ENCODE measurements around the gene LRCH4. TPM values are rescaled to one million over a fixed set of nuclear protein-coding genes. Genes with fewer than 3 reads are reported as not detected.
"Not testable (repeated sequence)": the region's sequence is repeated elsewhere in the genome, so short reads cannot be mapped to it uniquely, and the experiment has no call there.

Gene LRCH4
- total RNA-seq, 1 experiment from 2014 or later, result 17.0 TPM

DNA sequence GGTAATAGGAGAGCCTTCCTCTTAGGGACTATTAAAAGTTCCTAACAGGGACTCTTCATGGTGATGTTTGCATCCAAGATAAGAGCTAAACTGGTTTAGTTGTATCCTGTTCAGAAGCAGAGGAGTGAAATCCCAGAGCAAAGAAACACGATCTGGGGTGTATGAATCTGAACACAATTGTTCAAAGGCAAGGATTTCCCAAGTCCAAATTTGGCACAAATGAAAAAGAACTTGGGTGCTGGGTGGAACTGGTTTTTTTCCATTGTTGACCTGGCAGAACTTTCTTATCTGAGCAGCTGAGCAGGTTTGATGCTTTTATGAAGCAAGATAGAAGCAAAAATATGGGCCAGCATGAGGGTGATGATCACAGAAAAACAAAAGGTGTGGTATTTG, 41.0 kb downstream of the LRCH4 start:
- H3K4me1 ChIP-seq (replicated peaks), result peaks cover 48% of the 10 kb centered on the region
- no peaks in the 10 kb centered on the region for H3K9me3 ChIP-seq (replicated peaks)
- DNase-seq (ENCODE audit: low read depth in 1 of 2, low spot score in 2 of 2), result no peak
- peaks cover 15% of the 10 kb centered on the region for H3K36me3 ChIP-seq
- peak overlapping the region; percentile 72 for H3K27ac ChIP-seq
- H3K4me3 ChIP-seq, result no peak overlapping the region
- H3K27me3 ChIP-seq (replicated peaks), result no peaks in the 10 kb centered on the region

DNA sequence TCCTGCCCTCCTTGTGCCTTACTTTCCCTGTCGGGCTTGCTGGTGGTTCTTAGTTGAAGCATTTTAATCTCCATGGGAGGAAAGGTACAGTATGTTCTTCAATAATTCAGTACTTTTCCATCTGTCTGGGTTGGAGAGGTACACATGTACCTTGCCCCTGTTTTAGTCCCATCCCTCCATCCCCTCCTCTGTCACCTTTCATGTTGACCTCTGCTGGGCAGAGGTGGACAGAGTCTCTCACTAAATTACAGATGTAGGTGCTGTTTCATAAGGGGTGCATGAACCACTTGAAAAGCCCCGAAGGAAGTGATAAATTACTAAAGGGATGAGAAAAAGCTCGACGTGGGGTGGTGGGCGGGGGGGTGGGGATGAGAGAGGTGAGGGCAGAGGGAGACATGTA, 41.5 kb downstream of the LRCH4 start:
- no peaks in the 10 kb centered on the region for H3K9me3 ChIP-seq (replicated peaks)
- no peak overlapping the region for H3K27ac ChIP-seq
- H3K36me3 ChIP-seq, result peaks cover 9% of the 10 kb centered on the region
- no peaks in the 10 kb centered on the region for H3K27me3 ChIP-seq (replicated peaks)
- peaks cover 48% of the 10 kb centered on the region for H3K4me1 ChIP-seq (replicated peaks)
- DNase-seq (ENCODE audit: low read depth in 1 of 2, low spot score in 2 of 2), result no peak
- H3K4me3 ChIP-seq, result no peak overlapping the region

DNA sequence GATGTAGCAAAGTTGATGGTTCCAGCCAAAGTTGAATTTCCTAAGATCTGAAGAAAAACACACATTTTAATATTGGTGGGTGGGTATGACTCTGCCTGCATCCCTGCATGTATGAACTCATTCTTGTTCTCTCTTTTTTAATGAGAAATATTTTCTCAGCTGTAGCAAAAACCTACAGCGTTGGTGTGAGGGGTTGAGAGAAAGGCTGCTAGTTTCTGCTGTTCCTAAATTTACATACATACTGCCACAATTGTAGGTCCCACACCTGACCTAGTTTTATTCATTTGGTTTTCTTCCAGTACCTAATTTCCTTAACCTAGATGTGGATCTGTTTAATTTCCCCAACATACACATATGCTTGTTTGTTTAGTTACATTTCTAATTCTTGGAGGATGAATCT, 42.3 kb downstream of the LRCH4 start:
- Histone ChIP-seq H3K36me3 (peaks cover 4% of the 10 kb centered on the region; the same call in 1 of the 2 replicates), H3K9me3 (replicated peaks) (no peaks in the 10 kb centered on the region), H3K27ac (no peak overlapping the region), H3K4me1 (replicated peaks) (peaks cover 47% of the 10 kb centered on the region), H3K4me3 (no peak overlapping the region), H3K27me3 (replicated peaks) (no peaks in the 10 kb centered on the region)
- DNase-seq (ENCODE audit: low read depth in 1 of 2, low spot score in 2 of 2), result no peak

DNA sequence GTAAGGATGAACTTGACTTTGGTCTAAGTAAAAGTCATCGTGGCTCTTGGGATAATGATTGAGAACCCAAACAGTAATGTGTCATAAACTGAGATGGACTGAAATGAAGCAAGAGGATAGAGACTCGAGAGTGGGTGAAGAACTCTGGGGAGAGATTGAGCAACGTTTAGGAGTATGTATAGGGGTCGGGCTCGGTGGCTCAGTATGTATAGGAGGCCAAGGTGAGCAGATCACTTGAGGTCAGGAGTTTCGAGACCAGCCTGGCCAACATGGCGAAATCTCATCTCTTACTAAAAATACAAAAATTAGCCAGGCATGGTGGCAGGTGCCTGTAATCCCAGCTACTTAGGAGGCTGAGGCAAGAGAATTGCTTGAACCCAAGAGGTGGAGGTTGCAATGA, 44.6 kb downstream of the LRCH4 start:
- not testable (repeated sequence) for H3K27ac ChIP-seq; H3K9me3 ChIP-seq (replicated peaks); H3K4me3 ChIP-seq; DNase-seq (ENCODE audit: low read depth in 1 of 2, low spot score in 2 of 2); H3K36me3 ChIP-seq; H3K27me3 ChIP-seq (replicated peaks)
- H3K4me1 ChIP-seq (replicated peaks), result peaks cover 36% of the 10 kb centered on the region

DNA sequence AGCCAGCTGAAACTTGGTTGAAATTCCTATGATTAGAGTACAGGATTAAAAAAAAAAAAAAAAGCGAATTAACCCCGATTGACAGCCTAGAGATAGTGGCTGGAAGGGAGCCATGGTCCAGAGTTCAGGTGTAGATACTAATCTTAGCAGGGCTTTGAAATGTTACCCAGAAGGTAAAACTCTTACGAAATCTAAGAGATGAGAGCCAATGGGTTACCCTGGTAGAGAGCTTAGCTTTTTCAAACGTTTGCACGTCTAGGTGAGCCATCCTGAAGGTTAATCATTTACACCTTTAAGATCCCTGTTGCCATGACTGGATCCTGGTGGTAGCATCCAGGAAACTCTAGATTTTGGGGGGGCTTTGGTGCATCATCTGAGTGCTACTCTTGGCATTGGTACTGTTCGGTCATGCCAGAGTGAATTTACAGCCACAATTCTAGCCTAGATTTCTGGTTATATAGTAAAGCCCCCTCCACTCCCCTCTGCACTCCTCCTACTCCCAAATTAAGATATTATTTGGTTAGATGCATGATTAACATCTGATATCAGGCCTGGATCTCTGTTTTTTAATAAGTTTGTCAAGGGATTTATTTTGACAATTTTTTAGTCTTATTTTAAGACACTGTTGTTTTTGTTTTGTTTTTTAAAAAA, 45.7 kb downstream of the LRCH4 start:
- DNase-seq (ENCODE audit: low read depth in 1 of 2, low spot score in 2 of 2), result no peak
- no peaks in the 10 kb centered on the region for H3K36me3 ChIP-seq
- no peaks in the 10 kb centered on the region for H3K9me3 ChIP-seq (replicated peaks)
- H3K27me3 ChIP-seq (replicated peaks), result no peaks in the 10 kb centered on the region
- peak overlapping the region; percentile 64 for H3K4me3 ChIP-seq
- H3K27ac ChIP-seq, result no peak overlapping the region
- H3K4me1 ChIP-seq (replicated peaks), result peaks cover 25% of the 10 kb centered on the region

DNA sequence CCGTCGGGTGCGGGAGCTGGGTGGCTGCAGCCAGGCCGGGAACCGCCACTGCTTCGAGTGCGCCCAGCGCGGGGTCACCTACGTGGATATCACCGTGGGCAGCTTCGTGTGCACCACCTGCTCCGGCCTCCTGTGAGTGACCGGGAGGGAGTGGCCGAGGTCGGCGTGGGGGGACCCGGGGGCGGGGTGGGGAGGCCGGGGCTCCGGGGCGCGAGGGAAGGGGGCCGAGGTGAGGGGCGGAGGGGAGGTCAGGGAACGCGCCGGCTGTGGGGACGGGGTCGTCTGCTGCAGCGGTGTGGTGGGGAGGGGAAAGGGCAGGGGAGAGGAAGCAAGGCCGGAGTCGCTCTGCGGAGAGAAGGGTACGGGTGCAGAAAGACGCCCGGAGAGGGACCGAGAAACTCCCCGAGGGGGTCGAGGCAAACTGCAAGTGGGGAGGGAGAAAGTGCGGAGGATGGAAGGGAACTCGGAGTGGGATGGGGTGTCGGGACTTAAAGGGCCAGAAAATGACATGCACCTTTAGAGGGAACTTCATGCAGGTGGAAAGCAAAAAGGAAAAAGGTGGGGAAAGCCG, 46.4 kb downstream of the LRCH4 start:
- no peak overlapping the region for H3K27ac ChIP-seq
- peaks cover 19% of the 10 kb centered on the region; the same call in 1 of the 2 replicates for H3K4me1 ChIP-seq (replicated peaks)
- no peaks in the 10 kb centered on the region for H3K9me3 ChIP-seq (replicated peaks)
- H3K36me3 ChIP-seq, result no peaks in the 10 kb centered on the region
- no peak for DNase-seq (ENCODE audit: low read depth in 1 of 2, low spot score in 2 of 2)
- H3K27me3 ChIP-seq (replicated peaks), result no peaks in the 10 kb centered on the region
- H3K4me3 ChIP-seq, result peak overlapping the region; percentile 64

DNA sequence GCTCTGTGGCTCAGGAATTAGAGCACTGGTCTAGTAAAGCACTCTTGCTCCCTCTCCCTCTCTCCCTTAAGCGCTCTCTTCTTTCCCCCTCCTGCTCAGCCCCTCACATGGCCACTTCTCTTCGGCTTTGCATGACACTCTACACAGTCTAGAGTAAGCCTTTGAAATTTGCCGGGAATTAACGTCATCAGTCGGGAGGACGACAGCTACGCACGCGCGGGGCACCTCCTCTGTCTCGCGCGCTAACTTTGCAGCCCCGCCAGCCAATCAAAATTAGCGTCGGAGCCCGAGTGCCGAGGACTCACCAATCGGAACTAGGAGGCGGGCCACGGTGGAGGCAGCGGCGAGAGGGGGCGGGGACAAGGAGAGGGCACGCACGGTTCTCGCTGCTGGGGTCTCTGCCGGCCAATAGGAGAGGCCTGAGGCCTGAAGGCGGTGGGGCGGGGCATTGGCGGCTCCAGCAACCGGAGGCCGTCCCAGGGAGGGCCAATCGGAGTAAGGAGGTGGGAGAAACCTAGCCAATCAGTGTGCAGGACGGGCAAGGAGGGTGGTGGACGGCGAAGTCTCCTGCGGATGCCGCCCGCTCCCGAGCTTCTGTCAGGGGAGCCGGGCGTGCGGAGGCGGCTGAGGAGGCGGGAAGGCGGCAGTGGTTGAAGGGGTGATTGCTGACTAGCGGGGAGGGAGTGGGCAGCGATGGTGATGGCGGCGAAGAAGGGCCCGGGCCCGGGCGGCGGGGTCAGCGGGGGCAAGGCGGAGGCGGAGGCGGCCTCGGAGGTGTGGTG, 47.1 kb downstream of the LRCH4 start, which contains the start of gene AGFG2:
Gene AGFG2 (plus strand): TSS at position 550 of the 782 bp plus-strand sequence. CDS start 144 bp downstream, at position 694.
- DNase-seq (ENCODE audit: low read depth in 1 of 2, low spot score in 2 of 2), result peak; percentile 100
- no peaks in the 10 kb centered on the region for H3K36me3 ChIP-seq
- peak within 1 kb of the TSS; percentile 23 for H3K27ac ChIP-seq
- H3K9me3 ChIP-seq (replicated peaks), result no peaks in the 10 kb centered on the region
- peak within 1 kb of the TSS; percentile 64 for H3K4me3 ChIP-seq
- H3K27me3 ChIP-seq (replicated peaks), result no peaks in the 10 kb centered on the region
- peaks cover 14% of the 10 kb centered on the region; the same call in 1 of the 2 replicates for H3K4me1 ChIP-seq (replicated peaks)

DNA sequence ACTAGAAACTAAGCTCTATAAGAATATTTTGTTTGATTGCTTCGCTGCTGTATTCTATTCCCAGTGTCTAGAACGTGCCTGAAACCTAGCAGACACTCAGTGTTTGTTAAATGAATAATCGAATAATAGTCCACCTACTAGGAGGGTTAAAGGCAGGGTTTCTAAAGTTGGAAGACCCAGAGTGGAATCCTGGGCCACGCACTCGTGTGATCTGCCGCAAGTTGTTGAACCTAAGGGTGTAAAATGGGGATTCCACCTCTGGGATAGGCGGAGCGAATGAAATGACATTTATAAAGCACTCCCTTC, 47.6 kb downstream of the LRCH4 start:
- no peaks in the 10 kb centered on the region for H3K9me3 ChIP-seq (replicated peaks)
- H3K27me3 ChIP-seq (replicated peaks), result no peaks in the 10 kb centered on the region
- peaks cover 10% of the 10 kb centered on the region; the same call in 1 of the 2 replicates for H3K4me1 ChIP-seq (replicated peaks)
- DNase-seq (ENCODE audit: low read depth in 1 of 2, low spot score in 2 of 2), result no peak
- no peaks in the 10 kb centered on the region for H3K36me3 ChIP-seq
- peak overlapping the region; percentile 28 for H3K4me3 ChIP-seq
- H3K27ac ChIP-seq, result peak overlapping the region; percentile 23

DNA sequence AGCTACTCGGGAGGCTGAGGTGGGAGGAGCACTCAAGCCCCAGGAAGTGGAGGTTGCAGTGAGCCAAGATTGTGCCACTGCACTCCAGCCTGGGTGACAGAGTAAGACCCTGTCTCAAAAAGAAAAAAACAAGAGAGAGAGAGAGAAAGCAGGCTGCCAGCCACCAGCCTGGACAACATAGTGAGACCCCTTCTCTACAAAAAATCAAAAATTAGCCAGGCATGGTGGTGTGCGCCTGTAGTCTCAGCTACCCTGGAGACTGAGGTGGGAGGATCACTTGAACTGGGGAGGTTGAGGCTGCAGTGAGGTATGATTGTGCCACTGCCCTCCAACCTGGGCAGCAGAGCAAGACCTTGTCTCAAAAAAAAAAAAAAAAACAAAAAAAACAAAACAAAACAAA, 49.2 kb downstream of the LRCH4 start:
- not testable (repeated sequence) for DNase-seq (ENCODE audit: low read depth in 1 of 2, low spot score in 2 of 2); H3K36me3 ChIP-seq; H3K27me3 ChIP-seq (replicated peaks); H3K4me3 ChIP-seq; H3K27ac ChIP-seq; H3K9me3 ChIP-seq (replicated peaks)
- H3K4me1 ChIP-seq (replicated peaks), result peaks cover 10% of the 10 kb centered on the region; the same call in 1 of the 2 replicates

DNA sequence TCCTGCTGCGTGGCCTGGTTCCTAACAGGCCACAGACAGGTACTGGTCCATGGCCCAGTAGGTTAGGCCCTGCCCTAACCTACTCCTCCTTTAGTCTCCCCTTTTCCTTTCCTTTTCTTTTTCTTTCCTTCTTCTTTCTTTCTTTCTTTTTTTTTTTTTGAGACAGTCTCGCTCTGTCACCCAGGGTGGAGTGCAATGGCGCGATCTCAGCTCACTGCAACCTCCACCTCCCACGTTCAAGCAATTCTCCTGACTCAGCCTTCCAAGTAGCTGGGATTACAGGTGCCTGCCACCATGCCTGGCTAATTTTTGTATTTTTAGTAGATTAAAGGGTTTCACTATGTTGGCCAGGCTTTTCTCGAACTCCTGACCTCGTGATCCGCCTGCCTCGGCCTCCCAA, 49.9 kb downstream of the LRCH4 start:
- not testable (repeated sequence) for H3K36me3 ChIP-seq; H3K27ac ChIP-seq; DNase-seq (ENCODE audit: low read depth in 1 of 2, low spot score in 2 of 2); H3K27me3 ChIP-seq (replicated peaks); H3K4me3 ChIP-seq; H3K9me3 ChIP-seq (replicated peaks)
- H3K4me1 ChIP-seq (replicated peaks), result peaks cover 10% of the 10 kb centered on the region; the same call in 1 of the 2 replicates

DNA sequence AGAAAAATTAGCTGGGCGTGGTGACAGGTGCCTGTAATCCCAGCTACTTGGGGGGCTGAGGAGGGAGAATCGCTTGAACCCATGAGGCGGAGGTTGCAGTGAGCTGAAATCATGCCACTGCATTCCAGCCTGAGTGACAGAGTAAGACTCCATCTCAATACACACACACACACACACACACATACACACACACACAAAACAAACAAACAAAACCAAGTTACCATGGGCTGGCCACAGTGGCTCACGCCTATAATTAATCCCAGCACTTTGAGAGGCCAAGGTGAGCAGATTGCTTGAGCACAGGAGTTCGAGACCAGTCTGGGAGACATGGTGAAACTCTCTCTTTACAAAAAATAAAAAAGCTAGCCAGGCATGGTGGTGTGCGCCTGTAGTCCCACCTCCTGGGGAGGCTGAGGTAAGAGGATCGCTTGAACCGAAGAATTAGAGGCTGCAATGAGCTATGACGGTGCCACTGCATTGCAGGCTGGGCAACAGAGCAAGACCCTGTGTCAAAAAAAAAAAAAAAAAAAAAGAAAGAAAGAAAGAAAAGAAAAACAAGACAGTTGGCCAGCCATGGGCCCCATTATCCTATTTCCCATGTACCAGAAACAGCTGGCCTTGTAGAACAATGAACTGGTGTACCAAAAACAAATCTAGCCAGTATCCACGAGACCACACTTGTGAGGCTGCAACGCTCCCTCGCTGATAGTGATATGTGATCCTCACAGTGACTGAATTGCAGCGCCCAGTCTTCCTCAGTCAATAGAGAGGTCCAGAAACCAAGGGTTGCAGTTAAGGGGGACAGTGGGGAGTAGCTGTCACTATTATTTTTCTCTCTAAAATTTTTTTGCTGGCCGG, 53.5 kb downstream of the LRCH4 start:
- Histone ChIP-seq H3K27ac (no peak overlapping the region), H3K27me3 (replicated peaks) (no peaks in the 10 kb centered on the region), H3K9me3 (replicated peaks) (no peaks in the 10 kb centered on the region), H3K4me3 (no peak overlapping the region), H3K4me1 (replicated peaks) (0 out of 2 replicates have a peak, but pooled peaks cover 5% of the 10 kb centered on the region), H3K36me3 (no peaks in the 10 kb centered on the region)
- DNase-seq (ENCODE audit: low read depth in 1 of 2, low spot score in 2 of 2), result no peak

DNA sequence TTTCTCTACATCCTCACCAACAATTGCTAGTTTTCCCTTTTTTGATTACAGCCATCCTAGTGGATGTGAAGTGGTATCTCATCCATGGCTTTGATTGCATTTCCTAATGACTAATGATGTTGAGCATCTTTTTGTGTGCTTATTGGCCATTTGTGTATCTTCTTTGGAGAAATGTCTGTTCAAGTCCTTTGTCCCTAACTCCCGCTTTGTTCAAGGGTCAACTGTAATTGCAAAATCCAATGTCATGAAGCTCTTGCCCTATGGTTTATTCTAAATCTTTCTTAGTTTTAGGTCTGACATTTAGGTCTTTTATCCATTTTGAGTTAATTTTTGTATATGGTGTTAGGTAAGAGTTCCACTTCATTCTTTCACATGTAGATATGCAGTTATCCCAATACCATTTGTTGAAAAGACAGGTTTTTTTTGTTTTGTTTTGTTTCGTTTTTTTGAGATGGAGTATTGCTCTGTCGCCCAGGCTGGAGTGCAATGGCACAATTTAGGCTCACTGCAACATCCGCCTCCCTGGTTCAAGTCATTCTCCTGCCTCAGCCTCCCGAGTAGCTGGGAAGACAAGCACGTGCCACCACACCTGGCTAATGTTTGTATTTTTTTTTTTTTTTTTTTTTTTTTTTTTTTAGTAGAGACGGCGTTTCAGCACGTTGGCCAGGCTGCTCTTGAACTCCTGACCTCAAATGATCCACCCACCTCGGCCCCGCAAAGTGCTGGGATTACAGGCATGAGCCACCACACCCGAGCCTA, 57.6 kb downstream of the LRCH4 start:
- not testable (repeated sequence) for H3K27ac ChIP-seq; H3K36me3 ChIP-seq; H3K9me3 ChIP-seq (replicated peaks); H3K4me3 ChIP-seq; H3K27me3 ChIP-seq (replicated peaks); H3K4me1 ChIP-seq (replicated peaks); DNase-seq (ENCODE audit: low read depth in 1 of 2, low spot score in 2 of 2)
